GM12801 (cell line): ENCODE measurements around the gene ARPC2.

Experiments
- CTCF ChIP-seq: IDR thresholded peaks from one replicate; pipeline ENCODE4 v1.5.1; 2011; ENCODE audit warnings: control low read depth; ENCODE audit not compliant: insufficient read length; ENCODE audit errors: extremely low read depth

Gene ARPC2

DNA sequence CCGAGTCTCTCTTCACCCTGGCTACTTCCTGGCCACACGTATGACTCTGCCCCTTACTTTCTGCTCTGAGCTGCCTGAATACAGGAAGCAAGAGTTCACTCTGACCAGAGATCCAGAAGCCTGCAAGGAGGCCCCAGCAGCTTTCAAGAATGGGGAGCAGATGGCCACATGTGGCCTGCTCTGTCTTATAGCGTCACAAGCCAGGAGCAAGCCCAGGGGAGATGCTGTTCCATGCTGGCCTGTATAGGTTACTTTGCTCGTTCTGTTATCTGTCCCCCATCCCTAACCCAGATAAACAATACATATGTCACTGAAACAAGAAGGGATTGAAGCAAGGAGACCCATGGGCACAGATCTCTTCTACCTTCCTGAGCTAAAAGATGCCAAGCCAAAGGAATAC is 57.6 kb downstream of the ARPC2 start:
- no peak for TF ChIP-seq CTCF

GRCh38 chr2:218275371-218276072 is 58.5 kb downstream of the ARPC2 start:
- no peak for TF ChIP-seq CTCF

DNA sequence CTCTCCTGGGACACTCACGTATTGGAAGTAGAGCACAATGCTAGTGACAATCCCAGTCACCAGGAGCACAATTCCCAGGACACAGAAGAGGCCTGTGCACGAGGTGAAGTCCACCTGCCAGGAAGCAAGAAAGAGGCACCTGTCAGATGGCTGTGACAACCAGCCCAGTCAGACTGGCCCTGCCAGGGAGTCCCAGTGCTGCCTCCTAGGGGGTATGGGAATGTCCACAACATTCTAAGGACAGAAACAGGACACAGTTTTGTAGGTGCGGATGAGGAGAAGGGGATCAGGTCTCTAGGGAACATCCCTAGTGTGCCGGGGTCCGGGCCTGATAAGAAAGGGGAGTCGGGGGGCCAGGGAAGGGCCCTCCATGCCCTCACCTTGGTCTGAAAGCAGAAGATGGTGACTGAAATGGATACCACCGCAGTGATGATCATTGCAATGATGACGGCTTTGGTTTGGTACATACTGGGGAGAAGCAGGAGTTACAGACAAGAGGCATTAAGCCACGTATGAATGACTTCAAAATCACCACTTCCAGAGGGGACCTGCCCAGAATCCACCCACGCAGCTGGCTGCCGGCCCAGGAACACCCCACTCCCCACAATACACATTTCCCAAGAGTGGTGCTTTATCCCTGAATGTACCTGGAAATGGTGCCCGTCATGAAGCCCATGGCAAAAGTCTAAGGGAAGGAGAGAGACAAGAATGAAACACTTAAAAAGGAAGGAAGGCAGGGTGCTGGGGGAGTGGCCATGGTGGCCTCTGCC is 60.2 kb downstream of the ARPC2 start:
- TF ChIP-seq CTCF: no peak

- no peak for TF ChIP-seq CTCF
Observed at GRCh38 chr2:218277921-218278320, 60.9 kb downstream of the ARPC2 start.

- no peak for TF ChIP-seq CTCF
Observed at GRCh38 chr2:218278531-218279360, 61.8 kb downstream of the ARPC2 start.

GRCh38 chr2:218280260-218280870 is 63.4 kb downstream of the ARPC2 start:
- no peak for TF ChIP-seq CTCF

GRCh38 chr2:218281449-218281848 is 64.5 kb downstream of the ARPC2 start:
- TF ChIP-seq CTCF: no peak
